DOHH2 (cell line): ENCODE data around the gene PLPP3.

Experiments
- CTCF ChIP-seq: fragments of 200-600 bp; sonication (generic); IDR thresholded peaks from one replicate; pipeline ENCODE4 v1.5.1; 2014; ENCODE audit warnings: antibody characterized with exemption, mild to moderate bottlenecking, low read depth, low read length; ENCODE audit not compliant: poor library complexity, severe bottlenecking
- EZH2phosphoT487 ChIP-seq: fragments of 200-600 bp; sonication (generic); IDR thresholded peaks from 2 replicates; pipeline ENCODE4 v1.6.1; 2017; ENCODE audit warnings: borderline replicate concordance, mild to moderate bottlenecking, antibody characterized with exemption, low read length, moderate library complexity, mixed read lengths

DNA sequence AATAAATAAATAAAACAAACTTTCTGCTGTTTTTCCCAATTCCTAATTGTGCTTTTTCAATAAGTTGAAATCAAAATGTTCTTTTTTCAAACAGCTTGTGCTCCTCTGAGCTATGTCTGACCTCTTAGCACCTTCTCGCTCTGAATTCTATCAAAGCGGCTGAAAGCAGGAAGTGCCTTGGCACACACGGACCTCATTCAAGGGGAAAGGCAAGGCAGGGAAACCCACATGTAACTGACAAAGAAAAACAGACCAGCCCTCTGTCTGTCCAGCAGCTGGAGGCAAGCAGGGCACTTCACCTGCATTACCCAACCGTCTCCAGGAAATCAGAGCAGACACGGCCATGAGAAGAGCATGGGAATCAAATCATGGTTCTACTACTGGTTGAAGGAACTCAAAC is 56.7 kb downstream of the PLPP3 start:
- TF ChIP-seq CTCF, result no peak
- no peak for TF ChIP-seq EZH2phosphoT487
